ENCODE measurements around the gene FKBP14. TPM values are rescaled to one million over a fixed set of nuclear protein-coding genes. Genes with fewer than 3 reads are reported as not detected.

FKBP14 gene
- total RNA-seq, 1 experiment from 2014 or later, result 40.8 TPM

GRCh38 chr7:29995652-29996051, 30.9 kb downstream of the FKBP14 start:
- DNase-seq (ENCODE audit: extremely low read depth, low read depth), result no peak

- DNase-seq (ENCODE audit: extremely low read depth, low read depth), result no peak
Measured at GRCh38 chr7:29993140-29993539, 33.4 kb downstream of the FKBP14 start.

- no peak for DNase-seq (ENCODE audit: extremely low read depth, low read depth)
Measured at GRCh38 chr7:29991937-29992336, 34.6 kb downstream of the FKBP14 start.

- DNase-seq (ENCODE audit: extremely low read depth, low read depth), result no peak
Measured at GRCh38 chr7:29990931-29991330, 35.6 kb downstream of the FKBP14 start.

- DNase-seq (ENCODE audit: extremely low read depth, low read depth), result no peak
Measured at GRCh38 chr7:29989257-29989995, 37.1 kb downstream of the FKBP14 start, which contains the start of gene SCRN1. Gene SCRN1 (minus strand): TSS chr7:29989801. CDS start chr7:29969067, 20,734 bp downstream.

- no peak for DNase-seq (ENCODE audit: extremely low read depth, low read depth)
Measured at GRCh38 chr7:29988424-29989256, 37.9 kb downstream of the FKBP14 start.

GRCh38 chr7:29987811-29988317, 38.6 kb downstream of the FKBP14 start:
- no peak for DNase-seq (ENCODE audit: extremely low read depth, low read depth)

GRCh38 chr7:29987083-29987482, 39.4 kb downstream of the FKBP14 start:
- no peak for DNase-seq (ENCODE audit: extremely low read depth, low read depth)

- no peak for DNase-seq (ENCODE audit: extremely low read depth, low read depth)
Measured at GRCh38 chr7:29980151-29980550, 46.4 kb downstream of the FKBP14 start.

- DNase-seq (ENCODE audit: extremely low read depth, low read depth), result no peak
Measured at GRCh38 chr7:29977886-29978651, 48.4 kb downstream of the FKBP14 start.

GRCh38 chr7:29976673-29977415, 49.7 kb downstream of the FKBP14 start:
- DNase-seq (ENCODE audit: extremely low read depth, low read depth), result no peak

GRCh38 chr7:29976266-29976665, 50.2 kb downstream of the FKBP14 start:
- DNase-seq (ENCODE audit: extremely low read depth, low read depth), result no peak

GRCh38 chr7:29975561-29975960, 50.9 kb downstream of the FKBP14 start:
- no peak for DNase-seq (ENCODE audit: extremely low read depth, low read depth)

- DNase-seq (ENCODE audit: extremely low read depth, low read depth), result no peak
Measured at GRCh38 chr7:29974286-29974685, 52.2 kb downstream of the FKBP14 start.

GRCh38 chr7:29972315-29972669, 54.2 kb downstream of the FKBP14 start:
- DNase-seq (ENCODE audit: extremely low read depth, low read depth), result no peak

GRCh38 chr7:29971566-29972314, 54.8 kb downstream of the FKBP14 start:
- no peak for DNase-seq (ENCODE audit: extremely low read depth, low read depth)

- DNase-seq (ENCODE audit: extremely low read depth, low read depth), result no peak
Measured at GRCh38 chr7:29970158-29970557, 56.3 kb downstream of the FKBP14 start.

- no peak for DNase-seq (ENCODE audit: extremely low read depth, low read depth)
Measured at GRCh38 chr7:29969738-29970137, 56.8 kb downstream of the FKBP14 start.

GRCh38 chr7:29968683-29969395, 57.7 kb downstream of the FKBP14 start:
- no peak for DNase-seq (ENCODE audit: extremely low read depth, low read depth)

Data from NCI-H460 (cell line).